CMK (cell line): ENCODE data around the gene C16orf74.

Source experiments
- DNase-seq: peaks from one replicate; pipeline ENCODE4 v3.0.0-alpha.2; 2010; ENCODE audit warnings: low read depth

C16orf74 gene

DNA sequence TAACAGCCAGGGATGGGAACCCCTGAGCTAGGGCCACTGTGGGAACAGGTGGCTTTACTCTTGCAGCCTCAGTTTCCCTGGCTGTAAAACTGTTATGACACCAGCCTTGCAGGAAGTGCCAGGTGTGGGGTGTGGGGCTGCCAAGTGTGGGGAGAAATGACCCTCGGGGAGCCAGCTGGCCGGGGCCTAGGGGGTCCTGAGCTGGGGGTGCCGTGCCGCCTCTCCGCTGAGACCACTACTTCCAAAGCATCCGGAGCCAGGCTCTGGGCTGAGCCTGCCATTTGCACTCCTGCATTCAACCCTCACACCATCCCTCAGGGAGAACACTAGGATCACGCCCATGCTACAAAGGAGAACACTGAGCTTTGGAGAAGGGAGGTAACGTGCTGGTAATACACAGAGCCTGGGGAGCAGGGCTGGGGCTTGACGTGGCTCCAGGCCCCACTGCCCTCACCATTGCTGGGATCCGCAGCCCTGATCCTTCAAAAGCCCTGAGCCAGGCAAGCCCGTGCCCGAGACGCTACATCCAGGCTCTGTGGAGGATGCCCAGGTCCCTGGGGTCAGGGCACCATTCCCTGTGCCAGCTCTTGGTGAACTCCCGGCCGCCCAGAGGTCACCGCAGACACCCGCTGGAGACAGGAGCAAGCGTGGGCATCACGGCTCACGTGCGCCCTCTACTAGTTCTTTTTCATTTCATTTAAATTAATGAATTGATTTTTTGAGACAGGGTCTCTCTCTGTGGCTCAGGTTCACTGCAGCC lies 33.3 kb downstream of the C16orf74 start:
- peak; percentile 26 for DNase-seq

DNA sequence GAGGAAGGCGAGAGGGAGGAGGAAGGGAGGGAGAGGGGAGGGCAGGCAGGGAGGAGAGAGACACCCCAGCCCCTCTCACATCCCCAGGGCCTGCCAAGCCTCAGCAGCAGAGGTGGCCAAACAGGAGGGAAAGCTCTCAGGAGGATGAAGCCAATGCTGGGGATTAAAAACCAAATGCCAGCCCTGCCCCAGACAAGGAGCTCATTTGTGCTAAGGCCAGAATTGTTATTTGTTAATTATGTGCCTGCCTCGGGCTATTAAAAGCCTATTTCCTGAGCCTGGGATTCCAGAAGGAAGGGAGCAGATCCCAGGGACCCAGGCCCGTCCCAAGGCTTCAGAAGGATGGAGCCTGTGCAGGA lies 34.2 kb downstream of the C16orf74 start:
- no peak for DNase-seq

GRCh38 chr16:85716022-85716679 lies 34.7 kb downstream of the C16orf74 start:
- DNase-seq, result peak; percentile 64

- no peak for DNase-seq
Measured at GRCh38 chr16:85715169-85716021, 35.5 kb downstream of the C16orf74 start.

GRCh38 chr16:85712801-85713200 lies 38.1 kb downstream of the C16orf74 start:
- DNase-seq, result no peak

DNA sequence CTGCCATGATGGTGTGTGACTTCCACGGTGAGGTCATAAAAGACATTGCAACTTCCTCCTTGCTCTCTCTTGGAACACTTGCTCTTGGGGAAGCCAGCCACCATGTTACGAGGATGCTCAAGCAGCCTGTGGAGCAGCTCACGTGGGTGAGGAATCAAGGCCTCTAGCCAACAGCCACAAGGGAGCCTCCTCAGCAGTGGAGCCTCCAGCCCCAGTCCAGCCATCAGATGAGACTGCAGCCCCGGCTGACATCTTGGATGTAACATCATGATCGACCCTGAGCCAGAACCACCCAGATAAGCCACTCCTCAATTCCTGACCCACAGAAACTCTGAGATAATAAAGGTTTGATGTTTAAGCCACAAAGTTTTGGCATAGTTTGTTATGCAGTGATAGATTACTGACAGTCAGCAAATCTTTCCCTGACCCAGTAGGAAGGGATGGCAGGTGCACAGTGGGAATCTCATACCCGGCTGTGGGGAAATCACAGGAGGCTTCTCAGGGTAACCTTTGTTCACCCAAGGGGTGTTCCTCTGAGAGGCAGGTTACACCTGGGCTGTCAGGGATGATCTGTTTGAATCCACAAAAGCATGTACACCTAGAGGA lies 38.8 kb downstream of the C16orf74 start:
- DNase-seq, result no peak

- DNase-seq, result no peak
Measured at GRCh38 chr16:85710732-85711131, 40.2 kb downstream of the C16orf74 start.

DNA sequence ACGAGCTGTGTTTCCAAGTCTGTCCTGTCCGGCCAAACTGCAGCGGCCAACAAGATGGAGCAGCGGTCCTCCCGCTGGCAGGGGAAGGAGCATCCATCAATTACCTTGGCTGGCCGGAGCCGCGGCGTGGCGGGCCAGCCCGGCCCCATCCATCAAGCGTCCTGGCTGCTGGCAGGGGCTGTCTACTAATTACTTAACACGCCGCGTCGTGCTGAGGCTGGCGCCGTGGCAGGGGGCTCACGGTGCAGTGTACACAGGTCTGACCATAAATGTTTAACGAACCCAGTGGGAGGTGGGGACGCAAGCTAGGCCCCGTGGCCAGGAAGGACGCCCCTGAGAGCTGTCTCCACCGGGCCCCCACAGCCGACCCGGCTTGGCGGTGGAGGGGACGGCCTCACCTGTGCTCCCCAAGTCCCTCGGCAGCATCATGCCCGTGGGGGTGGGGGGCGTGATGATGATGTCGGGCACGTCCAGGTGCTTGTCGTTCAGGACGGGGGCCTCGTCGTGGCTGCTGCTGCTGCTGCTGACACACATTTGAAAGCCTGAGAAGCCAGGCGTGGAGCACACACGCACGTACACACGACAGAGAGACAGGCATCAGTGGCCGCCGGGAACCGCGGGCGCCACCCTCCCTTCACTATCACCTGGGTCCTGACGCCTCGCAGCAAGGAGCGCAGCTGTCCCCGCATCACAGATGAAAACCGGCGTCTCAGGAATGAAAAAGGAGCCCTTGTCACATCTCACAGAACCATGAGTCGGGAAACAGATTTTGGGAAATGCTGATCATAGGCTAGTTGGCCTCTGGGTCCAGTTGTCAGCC lies 40.9 kb downstream of the C16orf74 start:
- DNase-seq, result no peak

GRCh38 chr16:85708338-85708737 lies 42.6 kb downstream of the C16orf74 start:
- no peak for DNase-seq

DNA sequence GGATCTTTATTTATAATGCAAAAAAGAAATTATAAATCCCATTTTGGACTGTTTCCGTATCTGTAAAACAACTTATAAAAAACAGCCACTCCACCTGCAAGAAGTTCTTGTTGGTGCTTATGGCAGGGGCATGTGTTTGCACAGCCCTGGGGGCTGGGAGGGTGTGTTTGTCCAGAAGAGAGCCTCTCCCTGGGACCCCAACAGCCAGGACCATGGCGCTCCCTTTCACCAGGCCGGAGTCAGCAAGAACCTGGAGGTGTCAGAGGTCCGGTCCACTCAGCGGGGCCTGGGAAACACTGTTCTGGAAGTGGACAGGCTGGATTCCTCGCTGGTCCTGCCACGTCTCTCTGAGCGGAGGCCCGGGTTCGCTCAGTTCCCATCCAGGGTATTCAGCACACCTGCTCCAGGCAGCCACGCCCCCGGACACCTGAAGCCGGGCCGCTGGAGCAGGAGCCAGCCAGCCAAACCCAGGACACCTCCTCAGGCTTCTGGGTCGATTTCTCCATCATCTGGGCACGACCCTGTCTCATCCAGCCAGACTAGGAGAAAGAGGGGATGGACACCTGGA lies 43.3 kb downstream of the C16orf74 start:
- DNase-seq, result no peak

GRCh38 chr16:85706449-85707034 lies 44.4 kb downstream of the C16orf74 start:
- DNase-seq, result no peak

DNA sequence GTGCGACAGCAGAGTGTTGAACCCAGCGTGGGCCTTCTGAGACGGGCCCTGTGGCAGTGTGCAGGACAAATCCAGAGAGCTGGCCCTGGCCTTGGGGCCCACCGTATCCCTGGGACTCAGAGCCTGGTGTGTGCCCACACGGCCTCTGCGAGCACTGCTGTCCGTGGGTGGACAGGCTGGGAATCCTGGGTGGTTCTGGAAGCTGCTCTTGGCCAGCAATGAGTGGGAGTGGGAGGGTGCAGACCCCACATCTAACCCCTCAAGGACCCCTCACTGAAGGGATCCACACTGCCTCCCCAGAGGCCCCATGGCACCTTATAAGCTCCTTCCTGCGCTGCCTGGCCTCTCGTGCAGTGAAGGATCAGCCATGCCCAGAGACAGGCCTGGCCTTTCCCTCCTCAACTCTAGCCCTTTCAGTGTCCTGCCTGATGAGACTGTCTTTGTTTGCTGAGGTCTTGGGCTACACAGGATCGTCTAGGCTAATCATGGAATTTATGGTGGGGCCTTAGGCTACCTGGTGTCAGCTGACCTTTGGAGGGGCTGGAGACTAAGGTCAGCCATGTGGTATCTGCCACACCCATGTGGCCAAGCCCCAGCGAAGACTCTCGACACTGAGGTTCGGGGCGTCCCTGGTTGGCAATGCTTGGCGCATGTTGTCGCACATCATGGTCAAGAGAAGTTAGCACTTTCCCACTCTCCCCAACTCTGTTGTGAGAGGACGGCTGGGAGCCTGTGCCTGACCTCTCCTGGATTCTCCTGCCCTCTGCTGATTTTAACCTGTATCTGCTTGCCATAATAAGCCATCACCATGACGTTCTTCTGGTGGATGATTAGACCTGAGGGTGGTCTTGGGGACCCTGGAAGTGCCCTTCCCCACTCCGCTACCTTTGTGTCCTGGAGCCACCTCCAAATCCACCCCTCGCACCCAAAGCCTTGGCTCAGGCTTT lies 45.7 kb downstream of the C16orf74 start:
- DNase-seq, result no peak

- no peak for DNase-seq
Measured at GRCh38 chr16:85704011-85704410, 46.9 kb downstream of the C16orf74 start.

DNA sequence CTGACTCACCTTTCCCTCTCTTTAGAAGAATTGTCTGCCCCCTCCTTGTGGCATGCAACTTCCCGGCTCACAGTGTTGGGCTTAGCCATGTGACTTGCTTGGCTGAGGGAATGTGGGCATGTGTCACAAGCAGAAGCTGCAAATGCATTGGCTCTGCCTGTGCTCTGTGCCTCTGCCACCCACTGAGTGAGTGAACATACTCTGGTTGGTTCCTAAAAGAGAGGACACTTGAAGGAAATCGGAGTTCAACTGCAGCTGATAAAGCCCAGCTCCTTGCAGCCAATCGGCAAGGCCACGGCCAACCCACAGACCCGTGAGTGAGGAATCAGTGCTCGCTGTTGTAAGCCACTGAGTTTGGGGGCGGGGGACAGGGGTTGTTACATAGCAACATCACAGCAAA lies 51.3 kb downstream of the C16orf74 start:
- DNase-seq, result no peak

GRCh38 chr16:85698935-85699558 lies 51.8 kb downstream of the C16orf74 start:
- DNase-seq, result no peak

DNA sequence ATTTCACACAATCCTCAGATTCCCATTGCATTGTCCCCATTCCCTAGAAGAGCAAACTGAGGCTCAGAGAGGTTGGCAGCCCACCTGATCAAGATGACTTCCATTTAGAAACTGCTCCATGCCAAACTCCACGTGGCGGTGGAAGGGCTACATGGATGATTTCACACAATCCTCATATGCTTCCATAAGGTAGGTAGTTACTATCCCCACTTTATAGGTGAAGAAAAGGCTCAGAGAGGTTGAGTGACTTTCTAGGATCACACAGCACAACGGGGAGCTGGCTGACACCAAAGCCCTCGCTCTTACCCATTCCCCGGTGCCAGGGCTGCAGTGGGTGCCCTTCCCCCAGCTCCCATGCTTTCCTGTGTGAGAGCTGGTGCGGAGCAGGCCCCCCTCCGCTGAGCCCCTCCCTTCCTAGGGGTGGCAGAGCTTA lies 52.4 kb downstream of the C16orf74 start:
- no peak for DNase-seq

DNA sequence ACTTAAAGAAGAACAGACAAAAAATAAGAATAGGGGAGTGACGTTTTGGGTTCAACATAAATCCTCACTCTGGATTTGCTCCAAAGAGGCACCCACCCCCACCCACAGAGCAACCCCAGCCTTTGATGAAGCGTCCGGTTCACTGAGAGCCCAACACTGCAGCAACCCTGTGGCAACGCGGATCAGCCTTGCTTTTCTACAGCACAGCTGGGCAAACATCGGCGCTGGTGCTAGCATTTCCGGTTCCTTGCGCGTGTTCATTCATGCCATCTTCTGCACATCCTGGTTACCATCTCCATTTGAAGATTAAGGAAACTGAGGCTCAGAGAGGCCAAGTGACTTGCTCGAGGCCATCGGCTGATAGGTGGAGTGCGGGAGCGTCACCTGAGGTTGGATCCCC lies 53.5 kb downstream of the C16orf74 start:
- no peak for DNase-seq

DNA sequence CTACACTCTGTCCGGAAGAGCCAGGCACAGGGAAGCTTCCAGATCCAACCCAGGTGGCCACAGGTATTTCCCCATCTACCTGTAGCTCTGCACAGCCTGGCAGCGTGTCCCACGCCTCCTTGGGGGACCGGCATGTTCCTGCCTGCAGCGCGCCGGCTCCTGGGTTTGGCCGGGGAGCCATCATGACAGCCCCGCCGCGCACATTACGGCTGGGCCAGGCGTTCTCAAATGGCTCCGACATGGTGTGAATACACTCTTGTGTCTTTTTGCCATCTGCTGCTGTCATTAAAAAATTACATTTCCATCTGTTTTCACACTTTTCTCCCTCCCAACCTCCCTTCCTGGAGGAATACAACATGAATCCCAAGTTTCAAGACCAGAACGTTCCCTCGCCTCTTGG lies 54.1 kb downstream of the C16orf74 start:
- DNase-seq, result no peak
